Melanocyte of skin (primary cell): ENCODE results near the gene CSF2RB. TPM values are rescaled to one million over a fixed set of nuclear protein-coding genes. Genes with fewer than 3 reads are reported as not detected.

Source experiments
- total RNA-seq, 2 donors: library from RNA; depleted of rRNA; stranded (reverse); fragments of >200 nt; gene quantifications; 2 replicates each; pipeline ENCODE4 v1.2.3, GENCODE V29; 2012

Gene CSF2RB
- not detected for total RNA-seq

GRCh38 chr22:36913427-36914389, at the start of gene CSF2RB:
Gene CSF2RB (plus strand): TSS chr22:36913628. CDS start chr22:36922208, 8,580 bp downstream.

Other genes with a start within 250 kb of the CSF2RB start
- gene CACNG2, start 209.9 kb upstream of the CSF2RB start, total RNA-seq = not detected
- gene IFT27, start 137.5 kb upstream of the CSF2RB start, total RNA-seq = 10 to 100 TPM; 14.3 to 24.1 TPM
- not detected for gene PVALB, start 96.6 kb upstream of the CSF2RB start, total RNA-seq
- not detected for gene NCF4, start 52.6 kb upstream of the CSF2RB start, total RNA-seq
- 10 to 100 TPM; 27.0 to 29.6 TPM for gene TST, start 105.8 kb downstream of the CSF2RB start, total RNA-seq
- gene MPST, start 106.1 kb downstream of the CSF2RB start, total RNA-seq = 10 to 100 TPM; 35.8 to 77.3 TPM
- 10 to 100 TPM; 11.0 to 14.3 TPM for gene KCTD17, start 138.1 kb downstream of the CSF2RB start, total RNA-seq
- not detected for gene TMPRSS6, start 196.1 kb downstream of the CSF2RB start, total RNA-seq
- not detected for gene IL2RB, start 236.3 kb downstream of the CSF2RB start, total RNA-seq